GM03348 (cell line): ENCODE results near the gene EP400.
A peak's percentile ranks its signal among the peaks of the same experiment; 100 is the strongest.
"Not testable (repeated sequence)": the region's sequence is repeated elsewhere in the genome, so short reads cannot be mapped to it uniquely, and the experiment has no call there.

Experiments used
- DNase-seq: peaks from one replicate; pipeline ENCODE4 v3.0.0; 2012; ENCODE audit warnings: low spot score

EP400 gene

GRCh38 chr12:131948713-131949430, 870 bp upstream of the EP400 start:
- DNase-seq: not testable (repeated sequence)

- peak; percentile 74 for DNase-seq
These were observed 606 bp downstream of the EP400 start for GRCh38 chr12:131950182-131950913.

- DNase-seq: not testable (repeated sequence)
These were observed 4.1 kb downstream of the EP400 start for GRCh38 chr12:131953810-131954209.

- DNase-seq: not testable (repeated sequence)
These were observed 4.7 kb downstream of the EP400 start for GRCh38 chr12:131954460-131954859.

GRCh38 chr12:131959116-131959515, 9.4 kb downstream of the EP400 start:
- no peak for DNase-seq

- DNase-seq: no peak
These were observed 10.2 kb downstream of the EP400 start for GRCh38 chr12:131959641-131960589.

- not testable (repeated sequence) for DNase-seq
These were observed 11.0 kb downstream of the EP400 start for GRCh38 chr12:131960590-131961325.

GRCh38 chr12:131961328-131961727, 11.6 kb downstream of the EP400 start:
- DNase-seq: not testable (repeated sequence)

- no peak for DNase-seq
These were observed 12.3 kb downstream of the EP400 start for GRCh38 chr12:131962069-131962468.

- DNase-seq: no peak
These were observed 13.6 kb downstream of the EP400 start for GRCh38 chr12:131963381-131963780.

GRCh38 chr12:131965073-131965472, 15.3 kb downstream of the EP400 start:
- DNase-seq: no peak

GRCh38 chr12:131971226-131971625, 21.5 kb downstream of the EP400 start:
- DNase-seq: no peak

GRCh38 chr12:131975228-131975627, 25.5 kb downstream of the EP400 start:
- no peak for DNase-seq

GRCh38 chr12:131979606-131980005, 29.9 kb downstream of the EP400 start:
- no peak for DNase-seq

GRCh38 chr12:131980263-131980662, 30.5 kb downstream of the EP400 start:
- DNase-seq: no peak

GRCh38 chr12:131981388-131981787, 31.6 kb downstream of the EP400 start:
- no peak for DNase-seq

GRCh38 chr12:131982041-131982440, 32.3 kb downstream of the EP400 start:
- no peak for DNase-seq

- no peak for DNase-seq
These were observed 33.3 kb downstream of the EP400 start for GRCh38 chr12:131983026-131983425.

GRCh38 chr12:131983554-131983953, 33.8 kb downstream of the EP400 start:
- DNase-seq: no peak

- no peak for DNase-seq
These were observed 34.6 kb downstream of the EP400 start for GRCh38 chr12:131984334-131984733.

GRCh38 chr12:131985510-131985875, 35.8 kb downstream of the EP400 start:
- not testable (repeated sequence) for DNase-seq

GRCh38 chr12:131986361-131986760, 36.6 kb downstream of the EP400 start:
- no peak for DNase-seq
